ENCODE data around the gene BIRC3.
A peak's percentile ranks its signal among the peaks of the same experiment; 100 is the strongest.

BIRC3 gene

GRCh38 chr11:102317099-102317767 lies at the start of gene BIRC3:
Gene BIRC3 (plus strand): TSS chr11:102317484. CDS start chr11:102324510, 7,026 bp downstream.
- Histone ChIP-seq H3K4me3 (peak within 1 kb of the TSS; percentile 37 to 59 (median 45)), H3K27ac (peak within 1 kb of the TSS; percentile 6 to 92 (median 84))

- peak overlapping the region in 20 of 21 experiments; percentile 10 to 91 (median 74) for H3K27ac ChIP-seq
- H3K4me3 ChIP-seq, result peak overlapping the region; percentile 23 to 51 (median 29)
Observed at GRCh38 chr11:102267609-102268008, 49.7 kb upstream of the BIRC3 start.

- H3K27ac ChIP-seq, result peak overlapping the region in 20 of 21 experiments; percentile 45 to 91 (median 74)
- H3K4me3 ChIP-seq, result peak overlapping the region; percentile 23 to 51 (median 29)
Observed at GRCh38 chr11:102268083-102268984, 49.0 kb upstream of the BIRC3 start.

GRCh38 chr11:102268985-102269470 lies 48.3 kb upstream of the BIRC3 start:
- Histone ChIP-seq H3K4me3 (peak overlapping the region; percentile 23 to 51 (median 29)), H3K27ac (peak overlapping the region in 16 of 21 experiments; percentile 16 to 91 (median 72))

- peak overlapping the region in 9 of 21 experiments; percentile 0 to 91 (median 67) for H3K27ac ChIP-seq
- no peak overlapping the region for H3K4me3 ChIP-seq
Observed at GRCh38 chr11:102269927-102270326, 47.4 kb upstream of the BIRC3 start.

GRCh38 chr11:102272047-102272824 lies 45.0 kb upstream of the BIRC3 start:
- no peak overlapping the region for H3K4me3 ChIP-seq
- no peak overlapping the region for H3K27ac ChIP-seq

GRCh38 chr11:102274628-102275027 lies 42.7 kb upstream of the BIRC3 start:
- H3K27ac ChIP-seq, result no peak overlapping the region
- H3K4me3 ChIP-seq, result no peak overlapping the region

- Histone ChIP-seq H3K4me3 (no peak overlapping the region), H3K27ac (peak overlapping the region in 2 of 21 experiments; percentile 11 to 16)
Observed at GRCh38 chr11:102276362-102276761, 40.9 kb upstream of the BIRC3 start.

GRCh38 chr11:102276783-102277182 lies 40.5 kb upstream of the BIRC3 start:
- H3K4me3 ChIP-seq, result no peak overlapping the region
- H3K27ac ChIP-seq, result peak overlapping the region in 1 of 21 experiments; percentile 11

GRCh38 chr11:102279641-102280170 lies 37.6 kb upstream of the BIRC3 start:
- no peak overlapping the region for H3K4me3 ChIP-seq

GRCh38 chr11:102280245-102280833 lies 36.9 kb upstream of the BIRC3 start:
- H3K27ac ChIP-seq, result peak overlapping the region in 1 of 21 experiments; percentile 49

More at GRCh38 chr11:102279641-102280170, 37.6 kb upstream of the BIRC3 start:
- H3K27ac ChIP-seq, result peak overlapping the region in 4 of 21 experiments; percentile 35 to 49 (median 40)

GRCh38 chr11:102283116-102283485 lies 34.2 kb upstream of the BIRC3 start:
- H3K27ac ChIP-seq, result no peak overlapping the region

More at GRCh38 chr11:102280245-102280833, 36.9 kb upstream of the BIRC3 start:
- no peak overlapping the region for H3K4me3 ChIP-seq

GRCh38 chr11:102284008-102284407 lies 33.3 kb upstream of the BIRC3 start:
- H3K27ac ChIP-seq, result no peak overlapping the region
- H3K4me3 ChIP-seq, result no peak overlapping the region

More at GRCh38 chr11:102283116-102283485, 34.2 kb upstream of the BIRC3 start:
- H3K4me3 ChIP-seq, result no peak overlapping the region

- H3K4me3 ChIP-seq, result no peak overlapping the region
- no peak overlapping the region for H3K27ac ChIP-seq
Observed at GRCh38 chr11:102286292-102286691, 31.0 kb upstream of the BIRC3 start.

GRCh38 chr11:102287964-102288724 lies 29.1 kb upstream of the BIRC3 start:
- H3K27ac ChIP-seq, result no peak overlapping the region

GRCh38 chr11:102288725-102289083 lies 28.6 kb upstream of the BIRC3 start:
- no peak overlapping the region for H3K27ac ChIP-seq
- no peak overlapping the region for H3K4me3 ChIP-seq

More at GRCh38 chr11:102287964-102288724, 29.1 kb upstream of the BIRC3 start:
- H3K4me3 ChIP-seq, result no peak overlapping the region

GRCh38 chr11:102289592-102289991 lies 27.7 kb upstream of the BIRC3 start:
- no peak overlapping the region for H3K4me3 ChIP-seq
- H3K27ac ChIP-seq, result peak overlapping the region in 2 of 21 experiments; percentile 5 to 22

- no peak overlapping the region for H3K4me3 ChIP-seq
- H3K27ac ChIP-seq, result no peak overlapping the region
Observed at GRCh38 chr11:102291831-102292230, 25.5 kb upstream of the BIRC3 start.

All from skin epidermis (tissue), 12 donors.